Right renal cortex interstitium (tissue), 3 donors: ENCODE measurements around the gene ENTREP3. TPM values are rescaled to one million over a fixed set of nuclear protein-coding genes. Genes with fewer than 3 reads are reported as not detected.

Source experiments
- DNase-seq, 3 donors: peaks; one replicate each; pipeline ENCODE4 v3.0.0-alpha.2; 2013; ENCODE audit warnings: low read depth in 3 of 3, low spot score in 2 of 3
- polyA plus RNA-seq, 3 donors: library from polyadenylated mRNA; unstranded; fragments of 120-200 nt; gene quantifications; one replicate each; pipeline ENCODE4 v1.2.1, GENCODE V29; 2013; ENCODE audit not compliant: insufficient read length in 3 of 3

ENTREP3 gene
- polyA plus RNA-seq, 3 donors, result 18.0 to 21.5 (median 19.3) TPM

GRCh38 chr1:155205969-155206593 is 49.2 kb downstream of the ENTREP3 start:
- DNase-seq, result no peak

GRCh38 chr1:155205035-155205434 is 50.2 kb downstream of the ENTREP3 start:
- DNase-seq, result no peak

GRCh38 chr1:155202731-155203515 is 52.4 kb downstream of the ENTREP3 start:
- DNase-seq, result no peak

GRCh38 chr1:155202198-155202597 is 53.1 kb downstream of the ENTREP3 start:
- DNase-seq, result no peak

- DNase-seq, result no peak
These were observed 54.4 kb downstream of the ENTREP3 start for GRCh38 chr1:155200920-155201319.

- no peak for DNase-seq
These were observed 55.5 kb downstream of the ENTREP3 start for GRCh38 chr1:155199792-155200191.

- no peak for DNase-seq
These were observed 56.8 kb downstream of the ENTREP3 start for GRCh38 chr1:155198547-155198906.

- no peak for DNase-seq
These were observed 57.3 kb downstream of the ENTREP3 start for GRCh38 chr1:155197901-155198546.

Other genes with a start within 250 kb of the ENTREP3 start
- 1 to 10 TPM in 2 of 3 donors, under 1 TPM in 1; 0.85 to 1.3 (median 1.3) TPM for gene DCST2, start 221.7 kb downstream of the ENTREP3 start, polyA plus RNA-seq
- gene DCST1, start 221.7 kb downstream of the ENTREP3 start, polyA plus RNA-seq, result under 1 TPM; 0.21 to 0.29 (median 0.28) TPM
- 10 to 100 TPM; 36.5 to 37.6 (median 36.8) TPM for gene ADAM15, start 204.2 kb downstream of the ENTREP3 start, polyA plus RNA-seq
- 10 to 100 TPM; 18.0 to 20.3 (median 18.5) TPM for gene EFNA4, start 191.7 kb downstream of the ENTREP3 start, polyA plus RNA-seq
- 1 to 10 TPM; 4.8 to 6.5 (median 6.1) TPM for gene EFNA3, start 176.6 kb downstream of the ENTREP3 start, polyA plus RNA-seq
- 10 to 100 TPM; 68.2 to 78.3 (median 74.4) TPM for gene EFNA1, start 127.6 kb downstream of the ENTREP3 start, polyA plus RNA-seq
- 10 to 100 TPM; 52.9 to 57.0 (median 55.8) TPM for gene SLC50A1, start 119.6 kb downstream of the ENTREP3 start, polyA plus RNA-seq
- gene DPM3, start 115.0 kb downstream of the ENTREP3 start, polyA plus RNA-seq, result 10 to 100 TPM; 26.4 to 36.9 (median 33.0) TPM
- 100 to 1,000 TPM; 140 to 153 (median 152) TPM for gene KRTCAP2, start 82.2 kb downstream of the ENTREP3 start, polyA plus RNA-seq
- 1 to 10 TPM; 2.4 to 2.9 (median 2.9) TPM for gene TRIM46, start 81.6 kb downstream of the ENTREP3 start, polyA plus RNA-seq
- gene THBS3, start 47.6 kb downstream of the ENTREP3 start, polyA plus RNA-seq, result 10 to 100 TPM; 29.3 to 34.9 (median 31.9) TPM
- gene MTX1, start 46.8 kb downstream of the ENTREP3 start, polyA plus RNA-seq, result 10 to 100 TPM; 40.0 to 44.2 (median 42.2) TPM
- gene SCAMP3, start 6.9 kb upstream of the ENTREP3 start, polyA plus RNA-seq, result 10 to 100 TPM; 52.3 to 59.5 (median 54.7) TPM
- 10 to 100 TPM; 61.3 to 68.7 (median 64.7) TPM for gene CLK2, start 18.0 kb upstream of the ENTREP3 start, polyA plus RNA-seq
- 1 to 10 TPM; 6.8 to 9.3 (median 9.0) TPM for gene HCN3, start 22.0 kb upstream of the ENTREP3 start, polyA plus RNA-seq
- 1 to 10 TPM; 5.4 to 9.6 (median 9.4) TPM for gene PKLR, start 46.0 kb upstream of the ENTREP3 start, polyA plus RNA-seq
- 100 to 1,000 TPM; 171 to 181 (median 178) TPM for gene FDPS, start 53.4 kb upstream of the ENTREP3 start, polyA plus RNA-seq
- 10 to 100 TPM; 27.7 to 34.0 (median 29.9) TPM for gene RUSC1, start 65.4 kb upstream of the ENTREP3 start, polyA plus RNA-seq